ENCODE results near the gene WDR18.

WDR18 gene

DNA sequence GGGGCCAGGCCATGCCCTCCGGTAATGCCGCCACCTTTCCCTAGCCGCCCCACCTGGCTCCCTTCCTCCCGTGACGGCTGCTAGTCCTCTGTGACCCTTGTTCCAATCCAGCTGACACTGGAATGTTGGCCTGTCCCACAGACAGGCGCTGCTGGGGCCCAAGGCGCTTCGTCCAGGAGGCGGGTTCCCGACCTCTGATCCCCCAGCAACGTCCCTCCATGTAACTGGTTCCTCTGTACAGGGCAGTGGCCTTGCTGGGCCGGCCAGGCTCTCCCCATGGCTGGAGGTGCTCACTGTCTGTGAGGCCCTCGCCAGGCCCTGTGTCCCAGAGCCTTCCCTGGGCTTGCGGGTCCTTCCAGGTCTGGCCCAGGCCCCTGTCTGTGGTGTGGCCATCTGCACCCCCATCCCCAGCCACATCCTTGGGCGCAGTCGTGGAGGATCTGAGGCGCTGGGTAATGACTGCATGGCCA is 9.3 kb downstream of the WDR18 start:
- no peak for DNase-seq

DNA sequence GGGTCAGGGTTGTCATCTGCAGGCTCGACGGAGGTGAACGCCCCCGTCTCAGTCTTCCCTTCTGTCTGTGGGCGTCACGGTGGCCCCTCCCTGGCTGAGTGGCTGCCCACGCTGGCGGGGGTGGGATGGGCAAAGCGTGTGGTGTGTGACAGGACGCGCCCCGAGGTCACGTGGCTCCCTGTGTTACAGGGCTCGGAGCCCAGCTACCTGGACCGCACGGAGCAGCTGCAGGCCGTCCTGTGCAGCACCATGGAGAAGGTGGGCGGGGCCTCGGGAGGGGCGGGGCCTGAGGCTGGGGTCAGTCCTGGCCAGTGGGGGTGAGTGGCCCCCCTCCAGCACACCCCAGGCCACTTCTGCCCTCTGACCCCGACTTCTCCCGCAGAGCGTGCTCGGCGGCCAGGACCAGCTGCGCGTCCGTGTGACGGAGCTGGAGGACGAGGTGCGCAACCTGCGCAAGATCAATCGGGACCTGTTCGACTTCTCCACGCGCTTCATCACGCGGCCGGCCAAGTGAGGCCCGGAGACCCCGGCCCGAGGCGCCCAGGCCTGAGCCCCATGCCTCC is 9.8 kb downstream of the WDR18 start:
- DNase-seq: no peak

DNA sequence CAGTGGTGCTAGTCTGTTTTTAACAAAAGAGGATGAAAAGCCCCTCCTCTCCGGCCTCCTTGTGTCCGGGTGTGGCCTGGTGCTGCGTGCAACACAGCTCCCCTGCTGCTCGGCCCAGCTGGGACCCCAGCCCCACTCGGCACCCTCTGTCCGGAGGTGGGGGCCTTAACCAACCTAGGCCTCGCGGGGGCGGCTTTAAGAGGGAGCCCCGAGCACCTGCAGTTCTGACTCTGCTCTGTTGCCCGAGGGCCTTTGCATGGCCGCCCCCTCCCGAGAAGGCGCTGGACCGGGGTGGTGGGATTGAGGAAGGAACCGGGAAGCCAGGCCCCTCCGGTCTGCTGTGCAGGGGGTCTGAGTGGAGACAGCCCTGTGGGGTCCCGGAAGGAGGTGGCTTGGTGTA is 10.4 kb downstream of the WDR18 start:
- DNase-seq: no peak

DNA sequence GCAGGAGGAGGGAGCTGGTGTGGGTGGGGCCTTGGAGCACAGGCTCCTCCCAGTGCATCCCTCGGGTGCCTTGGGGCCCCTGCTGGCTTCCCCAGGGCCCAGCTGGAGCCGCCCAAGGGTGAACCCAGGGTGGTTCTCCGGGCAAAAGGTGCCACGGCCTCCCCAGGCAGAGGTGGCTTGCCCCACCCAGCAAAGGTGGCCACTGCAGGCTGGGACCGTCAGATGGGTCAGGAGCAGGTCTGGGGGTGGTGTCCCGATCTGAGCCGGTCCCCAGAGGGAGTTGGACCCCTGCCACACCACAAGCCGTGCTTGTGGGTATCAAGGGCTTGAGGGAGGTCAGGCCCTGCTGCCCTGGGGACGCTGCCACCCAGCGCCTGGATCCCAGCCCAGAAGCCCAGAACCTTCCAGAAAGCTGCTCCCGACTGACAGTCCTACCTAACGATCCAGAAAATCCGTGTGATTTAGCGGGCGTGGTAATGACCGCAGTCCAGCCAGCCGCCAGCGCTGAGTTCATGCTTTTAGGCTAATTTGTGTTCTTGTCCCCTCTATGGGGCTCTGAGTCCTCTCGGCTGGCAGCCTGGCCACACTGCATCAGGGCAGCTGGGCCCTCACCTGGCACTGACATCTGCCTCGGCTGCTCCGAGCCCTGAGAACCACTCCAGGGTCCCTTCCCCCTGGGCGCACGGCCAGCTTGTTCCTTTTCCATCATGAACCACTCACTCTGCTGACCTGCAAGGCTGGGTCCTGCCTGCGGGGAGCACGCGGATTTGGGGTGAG is 11.1 kb downstream of the WDR18 start:
- DNase-seq: no peak

DNA sequence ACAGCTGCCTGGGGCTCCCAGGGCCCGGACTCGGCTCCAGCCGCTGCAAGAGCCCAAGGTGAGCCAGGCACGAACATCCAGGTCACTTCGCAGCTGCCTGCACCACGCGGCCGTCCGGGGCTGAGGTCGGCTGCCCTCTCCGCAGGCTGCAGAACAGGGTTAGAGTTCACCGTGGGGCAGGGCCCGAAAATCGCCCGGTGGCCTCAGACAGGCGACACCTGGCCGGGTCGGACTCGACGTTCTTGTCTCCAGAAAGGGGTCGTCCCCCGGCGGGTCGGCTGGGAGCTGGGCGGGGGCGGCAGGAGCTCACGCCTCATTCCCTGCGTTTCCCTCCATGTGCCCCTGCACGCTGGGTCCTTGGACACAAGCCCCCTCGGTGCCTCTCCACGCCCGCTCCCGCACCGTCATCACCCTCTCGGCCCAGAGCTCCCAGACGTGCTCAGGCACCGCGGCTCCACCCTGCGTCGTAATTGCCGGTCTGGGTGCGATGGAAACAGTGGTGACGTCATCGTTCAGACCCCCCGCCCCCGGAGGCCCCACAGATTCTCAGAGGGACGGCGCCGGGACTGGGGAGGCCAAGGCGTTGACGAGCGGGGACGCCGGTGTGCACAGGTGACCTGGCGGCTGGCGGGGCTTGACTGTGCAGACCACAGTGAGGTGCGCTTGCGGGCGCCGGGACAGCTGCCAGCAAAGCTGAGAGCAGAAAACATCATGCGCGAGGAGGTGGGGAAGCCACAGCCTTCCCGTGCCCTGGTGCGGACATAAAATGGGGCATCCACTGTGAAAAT is 12.1 kb downstream of the WDR18 start:
- peak in 2 of 4 experiments; percentile 34 to 39 for DNase-seq

DNA sequence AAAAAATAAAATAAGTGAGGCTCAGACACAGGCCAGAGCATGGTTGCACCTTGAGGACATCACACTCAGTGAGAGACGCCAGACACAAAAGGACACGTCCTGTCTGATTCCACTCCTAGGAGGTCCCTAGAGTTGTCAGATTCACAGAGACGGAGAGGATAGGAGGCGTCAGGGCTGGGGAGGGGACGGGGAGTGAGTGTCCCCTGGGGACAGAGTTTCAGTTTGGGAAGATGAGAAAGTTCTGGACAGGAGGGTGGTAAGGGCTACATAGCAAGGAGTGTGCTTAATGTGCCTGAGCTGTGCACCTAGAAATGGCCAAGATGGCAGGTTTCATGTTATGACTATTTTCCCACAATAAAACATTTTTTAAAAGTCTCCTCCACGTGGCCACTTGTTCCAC is 13.9 kb downstream of the WDR18 start:
- DNase-seq: no peak

DNA sequence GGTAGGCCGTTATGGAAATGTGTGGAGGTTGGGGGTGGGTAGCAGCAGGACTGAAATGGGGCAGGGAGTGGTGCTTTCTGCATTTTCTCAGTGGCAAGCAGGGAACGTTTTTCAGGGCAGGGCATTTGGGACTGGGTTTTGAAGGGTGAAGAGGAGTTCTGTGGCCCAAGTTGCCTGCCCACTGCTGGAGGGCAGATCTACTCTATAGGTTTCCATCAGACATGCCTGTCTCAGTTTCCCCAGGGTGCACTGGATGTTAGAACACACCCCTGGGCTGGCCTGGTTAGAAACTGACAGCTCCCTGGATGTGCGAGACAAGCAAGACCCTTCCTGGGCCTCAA is 15.2 kb downstream of the WDR18 start:
- DNase-seq: no peak

DNA sequence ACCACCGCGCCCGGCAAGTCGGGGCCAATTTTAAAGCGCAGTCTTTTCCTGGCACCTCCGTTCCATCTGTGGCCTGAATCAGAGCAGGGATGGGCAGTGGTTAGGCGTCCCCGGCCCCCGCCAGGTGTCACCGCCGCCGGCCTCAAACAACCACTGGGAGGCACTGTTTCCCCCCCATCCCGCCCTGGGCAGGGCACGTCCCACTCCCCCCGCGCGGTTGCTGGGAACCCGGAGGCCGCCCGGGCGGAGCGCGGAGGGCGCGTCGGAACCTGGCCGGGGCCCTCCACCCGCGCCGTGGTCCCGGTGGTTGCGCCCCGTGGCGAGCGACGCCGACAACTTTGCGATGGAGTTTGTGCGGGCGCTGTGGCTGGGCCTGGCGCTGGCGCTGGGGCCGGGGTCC is 15.9 kb downstream of the WDR18 start, which contains the start of gene GRIN3B:
Gene GRIN3B, plus strand, starts transcription at position 325 of the 400 bp plus-strand sequence. Its CDS starts 19 bp downstream, at position 344.
- peak in 1 of 4 experiments; percentile 49 for DNase-seq

DNA sequence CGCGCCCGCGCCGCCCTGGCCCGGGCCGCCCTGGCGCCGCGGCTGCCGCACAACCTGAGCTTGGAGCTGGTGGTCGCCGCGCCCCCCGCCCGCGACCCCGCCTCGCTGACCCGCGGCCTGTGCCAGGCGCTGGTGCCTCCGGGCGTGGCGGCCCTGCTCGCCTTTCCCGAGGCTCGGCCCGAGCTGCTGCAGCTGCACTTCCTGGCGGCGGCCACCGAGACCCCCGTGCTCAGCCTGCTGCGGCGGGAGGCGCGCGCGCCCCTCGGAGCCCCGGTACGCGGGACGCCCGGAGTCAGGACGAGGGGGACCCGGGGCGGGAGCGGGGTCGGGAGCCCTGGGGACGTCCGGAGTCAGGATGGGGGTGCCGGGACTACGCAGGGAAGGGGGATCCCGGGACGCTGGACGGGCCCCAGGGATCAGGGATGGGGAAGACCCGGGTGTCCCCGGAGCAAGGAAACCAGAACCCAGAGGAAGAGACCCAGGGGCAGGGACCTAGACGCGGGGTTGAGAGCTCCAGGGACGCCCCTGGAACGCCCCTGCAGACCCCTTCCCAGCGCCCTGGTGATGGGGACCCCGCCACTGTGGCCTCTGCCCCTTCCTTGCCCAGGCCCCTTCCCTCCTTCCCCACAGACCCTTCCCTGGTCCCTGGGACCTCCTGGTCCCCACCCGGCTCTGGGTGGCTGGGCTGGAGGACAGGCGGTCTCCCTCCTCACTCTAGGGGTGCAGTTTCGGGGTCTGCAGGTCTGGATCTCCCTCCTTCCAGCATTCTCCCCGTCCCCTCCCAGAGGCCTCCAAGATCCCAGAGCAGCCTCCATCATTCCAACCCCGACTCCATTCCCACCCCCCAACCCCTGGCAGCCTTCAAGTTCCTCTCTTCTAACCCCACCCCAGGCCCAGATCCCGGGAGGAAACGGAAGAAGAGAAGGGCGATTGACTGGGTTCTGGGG is 16.7 kb downstream of the WDR18 start:
- no peak for DNase-seq

DNA sequence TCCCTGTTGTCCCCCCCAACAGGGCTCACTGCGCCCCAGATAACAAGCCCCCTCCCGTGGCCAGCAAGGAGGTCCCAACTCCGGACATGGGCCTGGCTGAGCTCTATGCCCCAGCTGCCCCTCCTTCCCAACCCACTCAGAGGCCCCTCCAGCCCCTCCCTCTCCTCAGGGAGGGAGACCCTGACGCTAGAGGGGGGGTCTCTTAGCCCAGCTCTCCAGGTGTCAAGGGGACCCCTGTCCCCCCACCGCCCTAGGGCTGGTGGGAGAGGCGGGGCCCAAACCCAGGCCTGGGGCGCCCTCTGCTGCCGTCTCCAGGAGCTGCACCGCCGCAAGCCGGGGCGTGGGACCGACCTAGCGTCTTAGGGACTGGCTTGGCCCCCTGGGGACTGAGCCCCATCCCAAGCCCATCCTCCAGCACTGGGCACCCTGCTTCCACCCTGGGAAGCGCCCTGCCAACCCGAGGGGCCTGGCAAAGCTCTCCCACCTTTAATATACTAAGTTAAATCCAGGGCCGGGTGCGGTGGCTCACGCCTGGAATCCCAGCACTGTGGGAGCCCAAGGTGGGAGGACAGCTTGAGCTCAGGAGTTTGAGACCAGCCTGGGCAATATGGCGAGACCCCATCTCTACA is 17.5 kb downstream of the WDR18 start:
- DNase-seq: peak; percentile 39 to 56 (median 48)

DNA sequence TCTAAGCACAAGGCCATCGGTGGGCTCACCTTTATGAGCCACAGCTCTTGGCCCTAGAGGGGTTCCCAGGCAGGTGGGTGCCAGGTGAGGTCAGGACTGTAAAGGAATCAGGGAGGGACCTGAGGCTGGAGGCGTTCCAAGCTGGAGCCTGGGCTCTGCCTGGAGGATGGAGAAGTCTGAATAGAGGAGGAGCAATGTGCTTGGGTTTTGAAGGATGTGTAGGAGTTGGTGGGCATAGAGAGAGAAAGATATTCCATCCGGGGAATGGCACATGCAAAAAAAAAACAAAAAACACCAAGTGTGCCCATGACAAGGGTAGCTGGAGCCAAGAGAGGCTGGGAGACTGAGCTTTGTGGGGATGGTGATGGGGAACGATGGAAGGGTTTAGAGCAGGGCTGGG is 18.5 kb downstream of the WDR18 start:
- DNase-seq: no peak

DNA sequence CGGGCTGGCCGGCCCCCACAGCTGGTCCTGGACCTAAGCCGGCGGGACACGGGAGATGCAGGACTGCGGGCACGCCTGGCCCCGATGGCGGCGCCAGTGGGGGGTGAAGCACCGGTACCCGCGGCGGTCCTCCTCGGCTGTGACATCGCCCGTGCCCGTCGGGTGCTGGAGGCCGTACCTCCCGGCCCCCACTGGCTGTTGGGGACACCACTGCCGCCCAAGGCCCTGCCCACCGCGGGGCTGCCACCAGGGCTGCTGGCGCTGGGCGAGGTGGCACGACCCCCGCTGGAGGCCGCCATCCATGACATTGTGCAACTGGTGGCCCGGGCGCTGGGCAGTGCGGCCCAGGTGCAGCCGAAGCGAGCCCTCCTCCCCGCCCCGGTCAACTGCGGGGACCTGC is 19.1 kb downstream of the WDR18 start:
- no peak for DNase-seq

DNA sequence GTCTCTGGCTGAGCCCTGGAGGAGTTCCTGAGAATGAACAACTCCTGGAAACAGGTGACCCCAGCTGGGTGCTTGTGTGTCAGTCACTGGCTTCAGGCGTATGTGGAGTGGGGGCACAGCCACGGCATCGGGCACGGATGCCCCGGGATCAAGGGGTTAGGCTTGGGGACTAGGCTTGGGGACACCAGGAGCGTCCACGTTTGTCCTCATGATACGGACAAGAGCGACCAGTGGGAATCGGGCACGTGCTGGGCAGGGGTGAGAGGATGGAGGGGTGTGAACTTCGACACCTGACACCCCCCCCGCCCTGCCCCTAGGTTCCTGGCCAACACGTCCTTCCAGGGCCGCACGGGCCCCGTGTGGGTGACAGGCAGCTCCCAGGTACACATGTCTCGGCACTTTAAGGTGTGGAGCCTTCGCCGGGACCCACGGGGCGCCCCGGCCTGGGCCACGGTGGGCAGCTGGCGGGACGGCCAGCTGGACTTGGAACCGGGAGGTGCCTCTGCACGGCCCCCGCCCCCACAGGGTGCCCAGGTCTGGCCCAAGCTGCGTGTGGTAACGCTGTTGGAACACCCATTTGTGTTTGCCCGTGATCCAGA is 20.2 kb downstream of the WDR18 start:
- DNase-seq: no peak

DNA sequence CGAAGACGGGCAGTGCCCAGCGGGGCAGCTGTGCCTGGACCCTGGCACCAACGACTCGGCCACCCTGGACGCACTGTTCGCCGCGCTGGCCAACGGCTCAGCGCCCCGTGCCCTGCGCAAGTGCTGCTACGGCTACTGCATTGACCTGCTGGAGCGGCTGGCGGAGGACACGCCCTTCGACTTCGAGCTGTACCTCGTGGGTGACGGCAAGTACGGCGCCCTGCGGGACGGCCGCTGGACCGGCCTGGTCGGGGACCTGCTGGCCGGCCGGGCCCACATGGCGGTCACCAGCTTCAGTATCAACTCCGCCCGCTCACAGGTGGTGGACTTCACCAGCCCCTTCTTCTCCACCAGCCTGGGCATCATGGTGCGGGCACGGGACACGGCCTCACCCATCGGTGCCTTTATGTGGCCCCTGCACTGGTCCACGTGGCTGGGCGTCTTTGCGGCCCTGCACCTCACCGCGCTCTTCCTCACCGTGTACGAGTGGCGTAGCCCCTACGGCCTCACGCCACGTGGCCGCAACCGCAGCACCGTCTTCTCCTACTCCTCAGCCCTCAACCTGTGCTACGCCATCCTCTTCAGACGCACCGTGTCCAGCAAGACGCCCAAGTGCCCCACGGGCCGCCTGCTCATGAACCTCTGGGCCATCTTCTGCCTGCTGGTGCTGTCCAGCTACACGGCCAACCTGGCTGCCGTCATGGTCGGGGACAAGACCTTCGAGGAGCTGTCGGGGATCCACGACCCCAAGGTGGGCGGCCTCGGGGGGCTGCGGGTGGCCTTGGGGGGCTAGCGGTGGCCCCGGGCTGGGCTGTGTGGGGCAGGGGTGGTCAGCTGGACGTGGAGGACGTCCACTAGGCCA is 20.9 kb downstream of the WDR18 start:
- no peak for DNase-seq

DNA sequence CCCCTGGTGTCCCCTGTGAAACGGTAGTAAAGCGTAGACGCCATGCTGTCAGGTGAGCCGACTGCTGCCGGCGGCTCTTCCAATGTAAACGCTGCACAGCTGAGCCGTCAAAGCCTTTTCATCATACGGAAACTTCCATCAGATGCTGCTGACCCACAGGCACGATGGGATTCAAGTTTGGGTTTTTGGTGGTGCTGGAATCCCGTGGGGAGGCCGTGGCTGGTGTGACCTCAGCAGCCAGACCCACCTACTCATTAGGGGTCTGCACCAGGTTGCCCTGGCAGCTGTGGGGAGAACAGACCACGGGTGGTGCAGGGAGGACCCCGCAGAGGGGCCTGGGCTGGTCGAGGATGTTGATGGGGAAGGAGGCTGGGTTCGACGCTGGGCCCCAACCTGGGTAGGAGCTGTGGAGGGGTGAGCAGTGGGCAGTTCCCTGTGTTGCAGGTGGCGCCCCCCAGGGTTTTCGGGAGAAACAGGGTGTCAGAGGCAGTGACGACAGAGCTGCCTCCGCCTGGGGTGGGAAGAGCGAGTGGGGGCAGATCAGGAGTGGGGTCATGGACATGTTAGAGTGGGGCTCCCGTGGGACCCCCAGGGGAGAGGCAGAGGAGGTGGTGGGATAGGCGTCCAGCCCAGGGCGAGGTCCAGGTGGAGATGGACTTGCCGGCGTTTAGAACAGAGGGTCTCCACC is 22.7 kb downstream of the WDR18 start:
- DNase-seq: no peak

DNA sequence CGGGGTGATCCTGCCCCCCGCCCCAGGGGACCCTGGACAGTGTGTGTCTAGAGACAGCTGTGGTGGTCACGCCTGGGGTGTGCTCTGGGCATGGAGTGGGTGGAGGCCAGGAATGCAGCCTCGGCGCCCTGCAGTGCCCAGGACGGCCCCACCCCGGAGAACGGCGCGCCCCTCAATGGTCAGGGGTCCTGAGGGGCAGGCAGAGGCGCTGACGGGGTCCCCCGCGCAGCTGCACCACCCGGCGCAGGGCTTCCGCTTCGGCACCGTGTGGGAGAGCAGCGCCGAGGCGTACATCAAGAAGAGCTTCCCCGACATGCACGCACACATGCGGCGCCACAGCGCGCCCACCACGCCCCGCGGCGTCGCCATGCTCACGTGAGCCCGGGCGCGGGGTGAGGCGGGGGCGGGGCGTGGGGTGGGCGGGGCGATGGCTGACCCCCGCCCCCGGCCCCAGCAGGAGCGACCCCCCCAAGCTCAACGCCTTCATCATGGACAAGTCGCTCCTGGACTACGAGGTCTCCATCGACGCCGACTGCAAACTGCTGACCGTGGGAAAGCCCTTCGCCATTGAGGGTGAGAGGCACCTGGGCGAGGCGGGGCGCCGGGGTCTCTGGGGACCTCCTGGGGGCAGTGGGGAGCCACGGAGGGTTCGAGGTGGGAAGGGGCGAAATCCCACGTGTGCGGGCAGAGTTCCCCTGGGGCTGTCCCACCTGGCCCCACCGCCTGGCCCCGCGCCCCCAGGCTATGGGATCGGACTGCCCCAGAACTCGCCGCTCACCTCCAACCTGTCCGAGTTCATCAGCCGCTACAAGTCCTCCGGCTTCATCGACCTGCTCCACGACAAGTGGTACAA is 23.5 kb downstream of the WDR18 start:
- DNase-seq: no peak

DNA sequence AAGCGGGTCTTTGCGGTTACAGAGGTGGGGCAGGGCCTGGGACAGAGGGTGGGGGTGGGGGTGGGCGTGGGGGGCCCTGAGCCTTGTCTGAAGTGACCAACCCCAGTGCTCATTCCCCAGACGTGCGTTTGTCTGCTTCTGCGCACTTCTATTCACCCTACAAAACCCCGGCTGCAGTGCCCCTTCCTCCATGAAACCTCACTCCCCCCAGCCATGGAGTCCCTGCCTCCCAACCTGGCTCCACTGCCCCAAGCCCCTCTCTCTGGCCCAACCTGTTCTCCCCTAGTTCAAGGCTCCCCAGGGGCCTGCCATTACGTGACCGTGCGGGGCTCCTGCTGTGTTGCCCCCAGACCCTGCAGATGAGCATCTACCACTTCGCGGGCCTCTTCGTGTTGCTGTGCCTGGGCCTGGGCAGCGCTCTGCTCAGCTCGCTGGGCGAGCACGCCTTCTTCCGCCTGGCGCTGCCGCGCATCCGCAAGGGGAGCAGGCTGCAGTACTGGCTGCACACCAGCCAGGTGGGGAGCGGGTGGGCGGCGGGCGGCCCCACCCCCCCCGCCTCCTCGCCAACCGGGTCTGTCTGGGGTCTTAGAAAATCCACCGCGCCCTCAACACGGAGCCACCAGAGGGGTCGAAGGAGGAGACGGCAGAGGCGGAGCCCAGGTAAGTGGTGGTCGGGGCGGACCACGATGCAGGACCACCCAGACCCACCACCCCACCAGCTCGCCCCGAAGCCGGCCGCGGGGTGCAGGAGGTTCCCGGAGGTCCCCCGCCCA is 24.3 kb downstream of the WDR18 start:
- no peak for DNase-seq
